SK-N-SH treated with all-trans-retinoic acid at 6 μM for 48 hours (cell line): ENCODE measurements around the gene ENO2.

Experiments
- ATAC-seq: fragments of 200-7000 bp; cut with Tn5 transposase; 3 replicates; pipeline ENCODE4 v1.9.1; 2020; ENCODE audit warnings: mild to moderate bottlenecking, moderate library complexity
- BACH2 ChIP-seq: fragments of 250-450 bp; sonication (Bioruptor Pico); IDR thresholded peaks from 2 replicates; pipeline ENCODE4 v1.9.0; 2021; ENCODE audit warnings: mild to moderate bottlenecking, borderline replicate concordance
- CREB5 ChIP-seq: fragments of 250-450 bp; sonication (Bioruptor Pico); IDR thresholded peaks from 2 replicates; pipeline ENCODE4 v1.5.1; 2020; ENCODE audit warnings: low read depth, mild to moderate bottlenecking, moderate library complexity
- CSDC2 ChIP-seq: fragments of 250-450 bp; sonication (Bioruptor Pico); IDR thresholded peaks from 2 replicates; pipeline ENCODE4 v1.5.0; 2020; ENCODE audit warnings: mild to moderate bottlenecking, moderate library complexity
- GLIS3 ChIP-seq: fragments of 250-450 bp; sonication (Bioruptor Pico); IDR thresholded peaks from 2 replicates; pipeline ENCODE4 v1.5.0; 2020; ENCODE audit warnings: mild to moderate bottlenecking, moderate library complexity
- ISL1 ChIP-seq: fragments of 250-450 bp; sonication (Bioruptor Pico); IDR thresholded peaks from 2 replicates; pipeline ENCODE4 v2.1.2; 2022; ENCODE audit warnings: mild to moderate bottlenecking, moderate library complexity
- OSR1 ChIP-seq: fragments of 250-450 bp; sonication (Bioruptor Pico); IDR thresholded peaks from 2 replicates; pipeline ENCODE4 v1.8.0; 2022; ENCODE audit warnings: moderate library complexity, mild to moderate bottlenecking, inconsistent platforms
- PATZ1 ChIP-seq: fragments of 250-450 bp; sonication (Bioruptor Pico); IDR thresholded peaks from 2 replicates; pipeline ENCODE4 v1.8.0; 2020; ENCODE audit warnings: mild to moderate bottlenecking, moderate library complexity, borderline replicate concordance
- RARB ChIP-seq: fragments of 250-450 bp; sonication (Bioruptor Pico); IDR thresholded peaks from 2 replicates; pipeline ENCODE4 v1.8.0; 2021; ENCODE audit warnings: mild to moderate bottlenecking, moderate library complexity
- TCF4 ChIP-seq: fragments of 250-450 bp; sonication (Bioruptor Pico); IDR thresholded peaks from 2 replicates; pipeline ENCODE4 v1.8.0; 2021; ENCODE audit warnings: mild to moderate bottlenecking, moderate library complexity, borderline replicate concordance
- TOX ChIP-seq: fragments of 250-450 bp; sonication (Bioruptor Pico); IDR thresholded peaks from 2 replicates; pipeline ENCODE4 v1.8.0; 2021; ENCODE audit warnings: mild to moderate bottlenecking, moderate library complexity, borderline replicate concordance
- ZC3H10 ChIP-seq: fragments of 250-450 bp; sonication (Bioruptor Pico); IDR thresholded peaks from 2 replicates; pipeline ENCODE4 v1.5.1; 2021; ENCODE audit warnings: mild to moderate bottlenecking, moderate library complexity
- ZFP3 ChIP-seq: fragments of 250-450 bp; sonication (Bioruptor Pico); IDR thresholded peaks from 2 replicates; pipeline ENCODE4 v1.5.0; 2020; ENCODE audit warnings: mild to moderate bottlenecking, moderate library complexity
- ZFP30 ChIP-seq: fragments of 450-650 bp; formaldehyde crosslinking; IDR thresholded peaks from 2 replicates; pipeline ENCODE4 v1.5.0; 2022; ENCODE audit warnings: mild to moderate bottlenecking, moderate library complexity
- ZNF565 ChIP-seq: fragments of 450-650 bp; formaldehyde crosslinking; conservative IDR thresholded peaks from 2 replicates; pipeline ENCODE4 v1.5.0; 2020; ENCODE audit warnings: low read depth, mild to moderate bottlenecking, moderate library complexity
- ZNF70 ChIP-seq: fragments of 450-650 bp; formaldehyde crosslinking; IDR thresholded peaks from 2 replicates; pipeline ENCODE4 v1.5.0; 2020; ENCODE audit warnings: mild to moderate bottlenecking, moderate library complexity
- ZNF8 ChIP-seq: fragments of 450-650 bp; formaldehyde crosslinking; IDR thresholded peaks from 2 replicates; pipeline ENCODE4 v1.5.0; 2020; ENCODE audit warnings: mild to moderate bottlenecking, moderate library complexity
- TF ChIP-seq, protein P1 (sequence below): fragments of 250-450 bp; sonication (Bioruptor Pico); IDR thresholded peaks from 2 replicates; pipeline ENCODE4 v1.5.0; 2020; ENCODE audit warnings: mild to moderate bottlenecking, moderate library complexity
- TF ChIP-seq, protein P2 (sequence below): fragments of 250-450 bp; sonication (Bioruptor Pico); IDR thresholded peaks from 2 replicates; pipeline ENCODE4 v1.8.0; 2021; ENCODE audit warnings: low read depth, mild to moderate bottlenecking, moderate library complexity, borderline replicate concordance

The ENO2 gene

DNA sequence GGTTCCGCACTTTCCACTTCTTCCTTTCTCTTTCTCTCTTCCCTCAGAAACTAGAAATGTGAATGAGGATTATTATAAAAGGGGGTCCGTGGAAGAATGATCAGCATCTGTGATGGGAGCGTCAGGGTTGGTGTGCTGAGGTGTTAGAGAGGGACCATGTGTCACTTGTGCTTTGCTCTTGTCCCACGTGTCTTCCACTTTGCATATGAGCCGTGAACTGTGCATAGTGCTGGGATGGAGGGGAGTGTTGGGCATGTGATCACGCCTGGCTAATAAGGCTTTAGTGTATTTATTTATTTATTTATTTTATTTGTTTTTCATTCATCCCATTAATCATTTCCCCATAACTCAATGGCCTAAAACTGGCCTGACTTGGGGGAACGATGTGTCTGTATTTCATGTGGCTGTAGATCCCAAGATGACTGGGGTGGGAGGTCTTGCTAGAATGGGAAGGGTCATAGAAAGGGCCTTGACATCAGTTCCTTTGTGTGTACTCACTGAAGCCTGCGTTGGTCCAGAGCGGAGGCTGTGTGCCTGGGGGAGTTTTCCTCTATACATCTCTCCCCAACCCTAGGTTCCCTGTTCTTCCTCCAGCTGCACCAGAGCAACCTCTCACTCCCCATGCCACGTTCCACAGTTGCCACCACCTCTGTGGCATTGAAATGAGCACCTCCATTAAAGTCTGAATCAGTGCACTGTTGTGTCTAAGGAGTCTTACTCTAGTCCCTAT is 8.8 kb downstream of the ENO2 start:
- TF ChIP-seq GLIS3 (CRISPR knock-in tag) = no peak
- TF ChIP-seq CREB5 (CRISPR knock-in tag) = no peak
- TF ChIP-seq, protein P1, sequence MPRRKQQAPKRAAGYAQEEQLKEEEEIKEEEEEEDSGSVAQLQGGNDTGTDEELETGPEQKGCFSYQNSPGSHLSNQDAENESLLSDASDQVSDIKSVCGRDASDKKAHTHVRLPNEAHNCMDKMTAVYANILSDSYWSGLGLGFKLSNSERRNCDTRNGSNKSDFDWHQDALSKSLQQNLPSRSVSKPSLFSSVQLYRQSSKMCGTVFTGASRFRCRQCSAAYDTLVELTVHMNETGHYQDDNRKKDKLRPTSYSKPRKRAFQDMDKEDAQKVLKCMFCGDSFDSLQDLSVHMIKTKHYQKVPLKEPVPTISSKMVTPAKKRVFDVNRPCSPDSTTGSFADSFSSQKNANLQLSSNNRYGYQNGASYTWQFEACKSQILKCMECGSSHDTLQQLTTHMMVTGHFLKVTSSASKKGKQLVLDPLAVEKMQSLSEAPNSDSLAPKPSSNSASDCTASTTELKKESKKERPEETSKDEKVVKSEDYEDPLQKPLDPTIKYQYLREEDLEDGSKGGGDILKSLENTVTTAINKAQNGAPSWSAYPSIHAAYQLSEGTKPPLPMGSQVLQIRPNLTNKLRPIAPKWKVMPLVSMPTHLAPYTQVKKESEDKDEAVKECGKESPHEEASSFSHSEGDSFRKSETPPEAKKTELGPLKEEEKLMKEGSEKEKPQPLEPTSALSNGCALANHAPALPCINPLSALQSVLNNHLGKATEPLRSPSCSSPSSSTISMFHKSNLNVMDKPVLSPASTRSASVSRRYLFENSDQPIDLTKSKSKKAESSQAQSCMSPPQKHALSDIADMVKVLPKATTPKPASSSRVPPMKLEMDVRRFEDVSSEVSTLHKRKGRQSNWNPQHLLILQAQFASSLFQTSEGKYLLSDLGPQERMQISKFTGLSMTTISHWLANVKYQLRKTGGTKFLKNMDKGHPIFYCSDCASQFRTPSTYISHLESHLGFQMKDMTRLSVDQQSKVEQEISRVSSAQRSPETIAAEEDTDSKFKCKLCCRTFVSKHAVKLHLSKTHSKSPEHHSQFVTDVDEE (CRISPR knock-in tag) = no peak
- TF ChIP-seq CSDC2 (CRISPR knock-in tag) = no peak
- TF ChIP-seq TOX (CRISPR knock-in tag) = no peak
- TF ChIP-seq ZFP3 (CRISPR knock-in tag) = no peak
- TF ChIP-seq PATZ1 (CRISPR knock-in tag) = no peak
- no peak for TF ChIP-seq TCF4 (CRISPR knock-in tag)
- no peak for TF ChIP-seq ZFP30 (CRISPR knock-in tag)
- TF ChIP-seq, protein P2, sequence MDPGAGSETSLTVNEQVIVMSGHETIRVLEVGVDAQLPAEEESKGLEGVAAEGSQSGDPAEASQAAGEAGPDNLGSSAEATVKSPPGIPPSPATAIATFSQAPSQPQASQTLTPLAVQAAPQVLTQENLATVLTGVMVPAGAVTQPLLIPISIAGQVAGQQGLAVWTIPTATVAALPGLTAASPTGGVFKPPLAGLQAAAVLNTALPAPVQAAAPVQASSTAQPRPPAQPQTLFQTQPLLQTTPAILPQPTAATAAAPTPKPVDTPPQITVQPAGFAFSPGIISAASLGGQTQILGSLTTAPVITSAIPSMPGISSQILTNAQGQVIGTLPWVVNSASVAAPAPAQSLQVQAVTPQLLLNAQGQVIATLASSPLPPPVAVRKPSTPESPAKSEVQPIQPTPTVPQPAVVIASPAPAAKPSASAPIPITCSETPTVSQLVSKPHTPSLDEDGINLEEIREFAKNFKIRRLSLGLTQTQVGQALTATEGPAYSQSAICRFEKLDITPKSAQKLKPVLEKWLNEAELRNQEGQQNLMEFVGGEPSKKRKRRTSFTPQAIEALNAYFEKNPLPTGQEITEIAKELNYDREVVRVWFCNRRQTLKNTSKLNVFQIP (CRISPR knock-in tag) = no peak
- no peak for ATAC-seq

- TF ChIP-seq TCF4 (CRISPR knock-in tag) (no peak), BACH2 (no peak), CREB5 (CRISPR knock-in tag) (no peak), ZC3H10 (CRISPR knock-in tag) (no peak), TOX (CRISPR knock-in tag) (no peak), ISL1 (CRISPR knock-in tag) (no peak), ZNF70 (CRISPR knock-in tag) (no peak), RARB (no peak), ZNF8 (CRISPR knock-in tag) (no peak), ZNF565 (CRISPR knock-in tag) (no peak), OSR1 (CRISPR knock-in tag) (no peak)
- TF ChIP-seq, protein P1 (CRISPR knock-in tag) = no peak
- TF ChIP-seq, all 23 proteins: peak for 0
These were observed 9.5 kb downstream of the ENO2 start for GRCh38 chr12:6923851-6924250.

More at GRCh38 chr12:6923851-6924250, 9.5 kb downstream of the ENO2 start:
- ATAC-seq = no peak
